ENCODE data around the gene FZD7.

The FZD7 gene

DNA sequence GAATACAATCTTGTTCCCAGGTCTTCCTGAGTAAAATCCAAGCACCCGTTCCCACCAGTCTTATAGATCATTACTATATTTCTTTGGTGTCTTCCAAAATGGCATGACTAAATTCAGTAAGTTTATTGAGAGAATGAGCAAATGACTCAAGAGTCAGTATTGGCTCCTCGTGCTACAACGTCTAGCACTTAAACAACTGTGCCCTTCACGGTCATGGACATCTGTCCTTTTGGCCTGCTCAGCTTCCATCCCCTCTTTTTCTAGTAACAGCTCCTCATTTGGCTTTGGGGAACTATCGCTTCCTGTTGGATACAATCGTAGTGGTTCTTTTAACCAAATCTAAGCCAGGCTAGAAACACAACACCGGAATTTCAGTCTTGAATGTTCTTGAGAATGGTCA is 24.1 kb upstream of the FZD7 start:
- in situ Hi-C loops (cut with MboI; ENCODE audit: low sequenced_read_pairs) = no loop called here

DNA sequence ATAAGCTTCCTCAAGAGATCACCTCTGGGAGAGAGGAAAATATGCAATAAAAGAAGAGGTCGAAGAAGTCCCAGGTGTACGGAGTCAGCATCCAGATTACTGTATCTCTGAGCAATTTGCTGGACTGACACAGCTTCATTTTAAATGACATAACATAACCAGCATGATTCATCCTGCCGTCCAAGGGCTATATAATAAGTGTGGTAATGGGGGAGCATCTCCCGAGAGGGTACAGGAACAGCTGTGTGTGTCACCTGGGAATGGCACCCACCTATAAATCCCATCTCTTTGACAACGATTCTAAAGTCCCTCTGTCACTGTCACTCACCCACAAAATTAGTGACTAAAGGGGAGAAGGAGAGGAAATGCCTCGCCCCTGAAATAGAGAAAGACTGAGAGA is 19.3 kb upstream of the FZD7 start:
- in situ Hi-C loops (cut with MboI; ENCODE audit: low sequenced_read_pairs) = no loop called here

DNA sequence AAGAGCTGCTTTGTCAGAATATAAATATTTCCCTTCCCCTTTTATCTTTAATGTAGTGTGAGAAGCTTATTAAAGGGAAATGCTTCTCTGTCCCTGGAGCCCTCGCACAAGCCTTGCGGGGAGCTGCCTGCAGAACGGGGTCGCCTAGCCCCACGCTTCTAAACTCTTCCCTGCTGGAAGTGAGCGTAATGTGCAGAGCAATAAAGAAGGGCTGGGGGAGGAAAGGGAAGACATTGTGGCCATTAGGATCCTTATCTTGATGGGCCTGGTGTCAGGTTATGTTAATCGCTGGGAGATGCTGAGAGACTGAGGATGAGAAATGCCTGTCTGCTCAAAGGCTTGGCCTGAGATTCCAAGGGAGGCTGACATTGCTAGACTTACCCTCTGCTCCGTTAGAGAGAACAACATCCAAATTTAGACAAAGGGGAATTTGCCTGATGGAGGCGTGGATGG is 18.9 kb upstream of the FZD7 start:
- in situ Hi-C loops (cut with MboI; ENCODE audit: low sequenced_read_pairs) = no loop called here

DNA sequence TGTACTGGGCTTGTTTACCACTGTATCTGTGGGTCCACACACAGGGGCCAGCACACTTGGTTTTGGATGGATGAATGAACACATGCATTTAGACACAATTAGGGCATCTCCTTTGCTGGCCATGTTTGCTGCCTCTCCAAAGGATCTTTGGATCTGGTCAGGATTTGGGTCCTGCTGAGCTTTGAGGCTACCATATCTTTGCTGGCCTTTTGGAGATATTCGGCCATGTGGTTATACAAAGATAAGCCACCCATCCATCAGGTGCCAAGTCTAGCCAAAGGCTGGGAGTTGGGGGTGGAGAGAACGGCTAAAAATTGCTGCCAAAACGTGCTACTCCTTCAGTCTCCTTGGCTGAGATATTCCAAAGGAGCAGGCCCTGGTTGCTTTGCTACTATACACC is 18.2 kb upstream of the FZD7 start:
- in situ Hi-C loops (cut with MboI; ENCODE audit: low sequenced_read_pairs) = no loop called here

DNA sequence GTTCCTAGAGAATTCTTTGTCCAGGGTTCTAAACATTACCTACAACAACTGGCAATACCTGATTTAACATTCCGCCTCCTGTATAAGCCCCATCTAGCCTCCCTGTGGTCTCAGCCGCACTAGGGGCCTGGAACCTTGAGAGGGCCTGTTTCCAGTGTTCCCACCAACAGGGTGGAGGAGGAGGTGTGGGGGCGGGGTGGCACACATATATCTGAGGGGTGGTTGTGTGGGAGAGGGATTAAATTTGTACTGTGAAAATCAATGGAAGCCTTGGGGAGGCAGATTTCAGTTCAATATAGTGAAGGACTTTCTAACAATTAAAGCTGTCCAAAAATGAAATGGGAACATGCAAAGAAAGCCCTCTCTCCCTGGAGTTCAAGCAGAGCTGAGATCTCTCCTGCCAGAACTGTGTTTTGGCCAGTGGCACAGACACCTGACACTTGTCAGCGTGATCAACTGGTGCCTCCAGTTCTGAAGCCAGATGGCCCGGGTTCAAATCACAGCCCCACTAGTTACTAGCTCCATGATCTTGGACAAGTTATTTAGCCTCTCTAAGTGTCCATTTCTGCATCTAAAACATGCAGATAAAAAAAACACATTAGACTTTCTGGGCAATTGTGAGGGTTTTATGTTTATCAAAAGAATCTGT is 17.0 kb upstream of the FZD7 start:
- in situ Hi-C loops (cut with MboI; ENCODE audit: low sequenced_read_pairs) = no loop called here

DNA sequence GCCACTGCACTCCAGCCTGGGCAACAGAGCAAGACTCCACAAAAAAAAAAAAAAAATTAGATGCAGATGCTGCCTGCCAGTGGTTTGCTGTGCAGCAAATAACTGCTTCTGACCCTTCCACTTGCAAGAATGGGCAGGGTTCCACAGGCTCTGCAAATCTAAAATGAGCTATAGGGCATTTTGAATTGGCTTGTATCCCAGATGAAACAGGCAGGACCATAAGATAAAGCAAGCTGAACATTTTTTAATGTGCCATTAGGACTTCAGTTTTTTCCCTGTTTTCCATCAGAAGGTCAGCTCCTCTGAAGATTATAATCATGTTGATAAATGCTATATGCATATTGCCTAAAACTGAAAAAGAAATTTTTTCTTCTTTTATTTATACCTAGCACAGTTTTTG is 15.7 kb upstream of the FZD7 start:
- in situ Hi-C loops (cut with MboI; ENCODE audit: low sequenced_read_pairs) = no loop called here

DNA sequence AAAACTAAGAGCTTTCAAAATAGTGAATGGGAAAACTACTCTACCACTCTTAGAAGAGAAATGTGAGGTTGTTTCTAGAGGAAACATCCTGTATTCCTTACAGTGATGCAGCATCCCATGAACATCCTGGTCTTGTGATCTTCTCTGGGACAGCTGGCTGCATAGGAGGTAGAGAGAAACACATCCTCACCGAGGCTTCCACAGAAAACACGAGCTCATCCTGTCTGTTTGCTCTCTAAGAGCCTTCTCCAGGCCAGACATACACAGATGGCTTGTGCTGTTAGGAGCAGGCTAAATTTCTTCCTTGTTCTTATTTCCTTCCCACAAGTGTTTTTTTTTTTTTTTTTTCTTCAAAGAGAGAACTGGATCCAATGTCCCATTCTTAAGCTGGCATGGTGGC is 14.7 kb upstream of the FZD7 start:
- in situ Hi-C loops (cut with MboI; ENCODE audit: low sequenced_read_pairs) = no loop called here

DNA sequence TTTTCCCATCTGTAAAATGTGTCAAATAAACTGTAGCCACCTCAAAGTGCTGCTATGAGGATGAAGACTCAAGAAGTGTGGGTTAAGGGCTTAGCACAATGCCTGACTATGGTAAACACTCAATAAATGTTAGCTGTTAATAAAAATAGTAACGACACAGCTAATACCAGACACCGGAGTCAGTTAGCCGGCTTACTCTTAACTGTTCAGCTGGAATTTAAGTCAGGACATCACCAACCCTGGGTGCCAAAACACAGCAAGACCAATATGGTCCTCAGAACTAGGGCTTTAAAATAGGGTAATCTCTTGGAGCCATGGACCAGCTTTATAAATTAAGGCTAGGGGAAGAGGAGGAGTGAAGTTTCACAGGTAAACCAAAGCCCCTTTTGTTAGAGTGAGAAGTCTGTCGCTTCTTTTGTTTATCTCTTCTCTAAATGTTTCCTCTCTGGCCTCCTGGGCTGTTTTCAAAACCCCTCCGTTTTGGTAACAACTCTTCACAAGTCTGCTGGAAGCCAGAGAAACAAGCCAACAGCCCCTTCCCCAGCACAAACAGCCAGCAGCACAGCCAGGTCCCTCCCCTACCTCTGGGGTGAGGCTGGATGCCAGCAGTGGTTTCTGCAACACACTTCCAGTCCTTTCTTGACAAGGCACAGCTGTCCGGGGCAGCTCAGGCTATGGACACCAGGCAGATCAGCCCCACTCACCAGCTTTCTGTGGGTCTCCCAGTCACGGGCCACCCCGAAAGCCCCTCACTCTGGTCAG is 13.8 kb upstream of the FZD7 start:
- in situ Hi-C loops (cut with MboI; ENCODE audit: low sequenced_read_pairs) = no loop called here

DNA sequence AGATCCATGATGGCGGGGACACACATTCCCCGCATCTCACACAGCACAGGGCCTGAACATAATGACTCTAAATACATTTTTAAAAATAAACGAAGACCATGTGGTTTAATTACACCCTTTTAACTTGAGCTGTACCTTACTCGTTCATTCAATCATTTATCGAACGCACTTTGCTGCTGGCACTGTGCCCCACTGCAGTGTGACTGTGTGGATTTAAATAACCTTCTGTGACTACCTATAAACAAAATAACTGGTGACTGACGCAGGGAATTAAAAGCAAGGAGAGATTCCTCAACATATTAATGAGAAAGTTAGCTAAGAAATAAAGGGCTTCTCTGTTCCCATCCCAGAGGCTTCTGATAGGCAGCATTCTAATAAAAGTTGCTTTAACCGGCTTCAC is 10.9 kb upstream of the FZD7 start:
- in situ Hi-C loops (cut with MboI; ENCODE audit: low sequenced_read_pairs) = no loop called here

DNA sequence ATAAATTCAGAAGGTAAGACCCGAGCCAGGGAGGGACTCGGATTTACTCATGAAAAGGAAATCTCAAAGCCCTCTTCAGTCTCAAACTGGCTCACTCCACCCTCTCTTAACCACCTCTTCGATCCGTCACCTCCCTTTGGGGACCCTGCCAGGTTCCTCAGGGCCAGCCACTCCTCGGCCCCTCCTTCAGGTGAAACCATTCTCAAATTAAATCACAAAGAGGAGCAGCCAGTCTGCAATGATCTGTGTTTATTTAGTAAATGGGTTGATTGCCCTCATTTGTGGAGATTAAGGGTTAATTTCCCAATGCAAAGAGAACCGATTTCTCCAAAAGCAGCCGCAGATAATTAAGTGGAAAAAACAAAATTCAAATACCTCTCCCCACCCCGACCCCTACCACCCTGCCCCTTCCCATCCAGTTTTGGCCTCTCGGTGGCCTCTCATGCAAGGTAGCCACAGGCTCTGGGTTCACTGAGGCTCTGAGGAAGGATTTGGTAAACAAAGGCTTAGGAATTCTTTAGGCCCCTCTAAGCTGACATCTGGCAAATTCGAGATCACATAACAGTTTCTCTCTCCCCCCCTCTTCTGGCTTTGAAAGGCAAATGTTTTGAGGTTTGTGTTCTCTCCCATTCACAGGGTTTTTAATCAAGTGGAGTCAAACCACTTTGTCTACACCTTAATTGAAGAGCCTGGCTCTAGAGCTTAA is 10.3 kb upstream of the FZD7 start:
- in situ Hi-C loops (cut with MboI; ENCODE audit: low sequenced_read_pairs) = no loop called here

DNA sequence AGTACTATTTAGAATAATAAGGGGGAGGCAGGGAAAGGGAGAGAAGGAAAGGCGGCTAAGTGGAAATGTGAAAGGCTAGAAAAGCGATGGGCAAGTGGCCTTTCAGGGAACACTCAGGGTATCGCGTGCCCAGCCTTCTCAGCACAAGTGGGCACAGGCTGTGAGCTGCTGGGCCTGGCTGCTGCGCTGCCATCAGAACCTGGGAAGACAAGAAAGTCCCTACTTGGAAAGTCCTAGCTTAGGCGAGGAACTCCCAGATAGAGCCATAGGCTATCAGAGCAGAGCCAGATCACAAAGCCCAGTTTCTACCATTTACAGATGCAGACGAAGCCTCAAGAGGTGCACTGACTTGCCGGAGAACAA is 9.8 kb upstream of the FZD7 start:
- in situ Hi-C loops (cut with MboI; ENCODE audit: low sequenced_read_pairs) = no loop called here

DNA sequence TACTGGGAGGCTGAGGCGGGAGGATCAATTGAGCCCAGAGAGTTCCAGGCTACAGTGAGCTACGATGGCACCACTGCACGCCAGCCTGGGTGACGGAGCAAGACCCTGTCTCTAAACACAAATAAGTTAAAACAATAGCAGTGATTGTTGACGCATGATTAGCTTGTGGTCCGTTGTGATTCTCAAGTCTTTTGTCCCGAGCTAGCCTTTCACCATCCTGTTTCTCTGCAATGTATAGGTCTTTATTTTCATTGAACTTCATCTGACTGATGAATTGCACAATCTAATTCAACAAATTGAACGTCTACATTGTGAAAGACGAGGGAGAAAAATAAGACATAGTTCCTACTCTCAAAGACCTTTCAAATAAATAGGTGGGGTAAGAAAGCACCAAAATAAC is 8.8 kb upstream of the FZD7 start:
- in situ Hi-C loops (cut with MboI; ENCODE audit: low sequenced_read_pairs) = no loop called here

DNA sequence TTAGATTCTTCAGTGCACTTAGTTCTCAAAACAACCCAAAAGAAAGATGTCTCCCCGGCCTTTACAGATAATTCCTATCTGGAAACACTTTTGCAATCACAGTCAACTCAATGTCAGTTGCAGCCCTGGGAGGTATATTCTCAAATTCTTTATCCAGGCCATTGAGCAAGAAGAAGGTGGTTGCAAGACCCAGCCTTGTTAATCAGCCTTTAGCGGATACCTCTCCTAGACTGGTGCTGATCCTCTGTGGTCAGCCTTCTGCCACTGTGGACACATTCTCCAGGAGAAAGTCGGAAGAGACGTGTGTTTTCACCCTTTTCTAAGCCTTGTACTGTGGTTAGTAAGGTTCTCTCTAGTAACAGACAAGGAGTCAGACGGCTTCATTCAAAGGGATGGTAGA is 7.8 kb upstream of the FZD7 start:
- in situ Hi-C loops (cut with MboI; ENCODE audit: low sequenced_read_pairs) = no loop called here

DNA sequence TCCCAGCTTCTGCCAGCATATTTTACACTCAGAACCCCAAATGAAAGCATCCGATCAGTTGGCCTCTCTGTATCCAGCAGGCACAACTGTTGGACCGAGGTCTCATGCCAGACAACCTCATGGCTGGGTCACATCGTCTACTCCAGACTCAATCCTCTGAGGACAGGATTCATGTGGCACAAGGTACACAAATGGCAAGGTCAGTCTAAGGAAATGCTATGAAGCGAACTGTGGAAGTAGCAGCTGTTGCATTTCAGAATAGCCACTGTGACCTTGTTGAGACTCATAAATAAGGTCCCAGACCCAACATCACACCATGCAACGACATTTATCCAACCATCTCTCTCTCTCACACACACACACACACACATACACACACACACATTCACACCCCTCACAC is 7.1 kb upstream of the FZD7 start:
- in situ Hi-C loops (cut with MboI; ENCODE audit: low sequenced_read_pairs) = no loop called here

DNA sequence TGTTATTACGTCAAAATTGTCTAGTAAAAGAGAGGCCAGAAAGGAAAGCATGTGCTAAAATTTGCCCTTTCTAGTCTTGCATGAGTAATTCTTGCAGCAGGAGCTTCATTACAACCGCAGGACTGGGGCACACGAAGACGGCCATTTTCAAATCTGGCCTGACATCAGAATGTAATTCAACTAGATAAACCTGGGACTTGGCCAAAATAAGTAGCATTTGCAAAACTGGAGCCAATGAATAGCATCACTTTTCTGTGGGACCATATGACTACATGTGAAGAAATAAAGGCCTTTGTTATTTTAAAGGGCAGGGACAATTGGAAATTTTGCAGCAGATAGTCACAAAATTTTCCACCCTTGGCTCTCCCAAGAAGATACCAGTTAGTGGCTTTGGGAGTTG is 3.0 kb upstream of the FZD7 start:
- in situ Hi-C loops (cut with MboI; ENCODE audit: low sequenced_read_pairs) = no loop called here

DNA sequence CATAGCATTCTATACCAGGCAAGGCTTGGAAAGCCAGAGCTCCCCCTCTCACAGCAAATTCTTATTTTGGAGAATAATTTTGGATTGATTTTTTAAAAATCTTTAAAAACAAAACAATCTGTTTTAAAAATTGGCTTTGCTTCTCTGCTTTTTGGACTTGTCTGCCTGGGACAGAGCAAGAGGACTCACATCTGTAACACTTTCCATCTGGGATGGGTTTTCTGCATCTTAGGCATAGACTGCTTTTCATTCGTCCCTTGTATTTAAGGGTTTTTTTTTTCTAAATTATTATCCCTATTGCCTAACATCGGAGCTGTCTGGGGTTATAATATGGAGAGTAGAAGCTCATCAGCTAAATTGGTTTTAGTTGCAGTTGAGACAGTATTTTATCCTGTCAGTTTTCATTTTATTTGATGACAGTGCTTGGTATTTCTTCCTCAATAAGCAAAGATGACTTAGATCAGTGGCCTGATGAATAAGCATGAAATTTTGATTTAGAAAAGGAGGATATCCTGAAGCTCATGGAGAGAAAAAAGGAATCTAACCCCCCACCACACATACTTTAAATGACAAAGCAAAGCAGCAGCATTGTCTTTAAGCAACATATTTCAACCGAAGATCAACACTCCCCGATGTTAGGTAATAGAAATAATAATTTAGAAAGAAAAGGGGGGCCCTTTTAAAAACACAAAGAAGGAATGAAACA is 2.3 kb upstream of the FZD7 start:
- in situ Hi-C loops (cut with MboI; ENCODE audit: low sequenced_read_pairs) = no loop called here

DNA sequence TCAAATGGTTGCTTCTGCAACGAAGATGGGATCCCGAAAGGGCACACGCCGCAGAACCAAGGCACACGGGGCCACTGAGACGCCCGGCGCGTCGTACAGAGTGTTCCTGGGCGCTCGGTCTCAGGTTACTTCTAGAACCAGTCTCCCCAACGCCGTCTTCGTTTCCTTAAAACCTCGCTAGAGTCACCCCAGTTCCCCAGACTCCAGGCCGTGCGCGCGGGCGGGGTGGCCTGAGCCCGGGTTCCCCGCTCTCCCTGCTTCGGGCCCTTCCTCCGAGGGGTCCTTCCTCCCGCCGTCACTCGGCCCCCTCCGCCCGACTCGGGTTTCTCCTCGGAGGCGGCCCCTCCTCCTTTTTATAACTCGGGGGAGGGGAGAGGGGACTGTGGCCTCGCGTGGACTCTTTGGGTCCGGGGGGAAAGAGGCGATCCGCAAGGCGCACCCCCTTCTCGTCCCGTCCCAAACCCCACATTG is 774 bp upstream of the FZD7 start:
- in situ Hi-C loops (cut with MboI; ENCODE audit: low sequenced_read_pairs) = no loop called here

DNA sequence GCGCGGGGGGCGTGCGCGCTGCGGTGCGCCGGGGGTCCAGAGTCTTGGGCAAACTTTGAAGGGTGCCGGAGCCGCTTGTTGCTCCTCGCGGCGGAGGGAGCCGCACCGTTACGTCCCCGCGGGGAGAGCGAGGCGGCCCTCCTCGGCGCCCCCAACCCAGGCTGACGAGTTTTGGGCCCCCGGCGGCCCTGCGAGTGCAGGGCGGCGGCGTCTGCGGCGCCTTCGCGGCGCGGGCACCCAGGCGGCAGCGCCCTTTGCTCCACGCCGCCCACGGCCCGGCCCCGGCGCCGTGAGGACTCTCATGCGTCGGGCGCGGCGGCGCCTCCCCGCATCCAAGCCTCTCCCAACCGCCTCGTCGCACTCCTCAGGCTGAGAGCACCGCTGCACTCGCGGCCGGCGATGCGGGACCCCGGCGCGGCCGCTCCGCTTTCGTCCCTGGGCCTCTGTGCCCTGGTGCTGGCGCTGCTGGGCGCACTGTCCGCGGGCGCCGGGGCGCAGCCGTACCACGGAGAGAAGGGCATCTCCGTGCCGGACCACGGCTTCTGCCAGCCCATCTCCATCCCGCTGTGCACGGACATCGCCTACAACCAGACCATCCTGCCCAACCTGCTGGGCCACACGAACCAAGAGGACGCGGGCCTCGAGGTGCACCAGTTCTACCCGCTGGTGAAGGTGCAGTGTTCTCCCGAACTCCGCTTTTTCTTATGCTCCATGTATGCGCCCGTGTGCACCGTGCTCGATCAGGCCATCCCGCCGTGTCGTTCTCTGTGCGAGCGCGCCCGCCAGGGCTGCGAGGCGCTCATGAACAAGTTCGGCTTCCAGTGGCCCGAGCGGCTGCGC is 814 bp downstream of the FZD7 start:
- in situ Hi-C loops (cut with MboI; ENCODE audit: low sequenced_read_pairs) = no loop called here

DNA sequence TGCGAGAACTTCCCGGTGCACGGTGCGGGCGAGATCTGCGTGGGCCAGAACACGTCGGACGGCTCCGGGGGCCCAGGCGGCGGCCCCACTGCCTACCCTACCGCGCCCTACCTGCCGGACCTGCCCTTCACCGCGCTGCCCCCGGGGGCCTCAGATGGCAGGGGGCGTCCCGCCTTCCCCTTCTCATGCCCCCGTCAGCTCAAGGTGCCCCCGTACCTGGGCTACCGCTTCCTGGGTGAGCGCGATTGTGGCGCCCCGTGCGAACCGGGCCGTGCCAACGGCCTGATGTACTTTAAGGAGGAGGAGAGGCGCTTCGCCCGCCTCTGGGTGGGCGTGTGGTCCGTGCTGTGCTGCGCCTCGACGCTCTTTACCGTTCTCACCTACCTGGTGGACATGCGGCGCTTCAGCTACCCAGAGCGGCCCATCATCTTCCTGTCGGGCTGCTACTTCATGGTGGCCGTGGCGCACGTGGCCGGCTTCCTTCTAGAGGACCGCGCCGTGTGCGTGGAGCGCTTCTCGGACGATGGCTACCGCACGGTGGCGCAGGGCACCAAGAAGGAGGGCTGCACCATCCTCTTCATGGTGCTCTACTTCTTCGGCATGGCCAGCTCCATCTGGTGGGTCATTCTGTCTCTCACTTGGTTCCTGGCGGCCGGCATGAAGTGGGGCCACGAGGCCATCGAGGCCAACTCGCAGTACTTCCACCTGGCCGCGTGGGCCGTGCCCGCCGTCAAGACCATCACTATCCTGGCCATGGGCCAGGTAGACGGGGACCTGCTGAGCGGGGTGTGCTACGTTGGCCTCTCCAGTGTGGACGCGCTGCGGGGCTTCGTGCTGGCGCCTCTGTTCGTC is 1.7 kb downstream of the FZD7 start:
- in situ Hi-C loops (cut with MboI; ENCODE audit: low sequenced_read_pairs) = no loop called here

DNA sequence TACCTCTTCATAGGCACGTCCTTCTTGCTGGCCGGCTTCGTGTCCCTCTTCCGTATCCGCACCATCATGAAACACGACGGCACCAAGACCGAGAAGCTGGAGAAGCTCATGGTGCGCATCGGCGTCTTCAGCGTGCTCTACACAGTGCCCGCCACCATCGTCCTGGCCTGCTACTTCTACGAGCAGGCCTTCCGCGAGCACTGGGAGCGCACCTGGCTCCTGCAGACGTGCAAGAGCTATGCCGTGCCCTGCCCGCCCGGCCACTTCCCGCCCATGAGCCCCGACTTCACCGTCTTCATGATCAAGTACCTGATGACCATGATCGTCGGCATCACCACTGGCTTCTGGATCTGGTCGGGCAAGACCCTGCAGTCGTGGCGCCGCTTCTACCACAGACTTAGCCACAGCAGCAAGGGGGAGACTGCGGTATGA is 2.3 kb downstream of the FZD7 start:
- in situ Hi-C loops (cut with MboI; ENCODE audit: low sequenced_read_pairs) = no loop called here

Data from HL-60/S4 (cell line).